H1 (cell line): ENCODE measurements around the gene OR1L8. TPM values are rescaled to one million over a fixed set of nuclear protein-coding genes. Genes with fewer than 3 reads are reported as not detected.

Experiments
- CTCF ChIA-PET: fragments of 300-600 bp; sonication (Branson Sonifier 250); formaldehyde crosslinking; loops from one replicate; lab custom pipeline; 2021; ENCODE audit not compliant: partially characterized antibody; lab: Charles Lee
- POLR2A ChIA-PET: fragments of 300-600 bp; sonication (Branson Sonifier 250); formaldehyde crosslinking; loops from one replicate; lab custom pipeline; 2021; ENCODE audit warnings: inconsistent platforms; ENCODE audit not compliant: partially characterized antibody; lab: Charles Lee
- DNase-seq, 2 experiments: peaks; one replicate each; pipeline versions ENCODE4 v3.0.0 to v3.0.0-alpha.2; 2010 to 2022; ENCODE audit warnings: low spot score in 2 of 2, low read depth in 1 of 2, mixed read lengths in 1 of 2
- FAIRE-seq: peaks from 2 replicates; lab custom pipeline; 2011; peaks lifted over from hg19 to GRCh38; lab: Jason Lieb, UNC
- H2AFZ ChIP-seq: 2 replicates; pipeline ENCODE4 v1.8.1; 2012; ENCODE audit warnings: low read length, inconsistent platforms
- H2AK5ac ChIP-seq: 2 replicates; pipeline ENCODE4 v1.6.1; 2013; ENCODE audit warnings: low read depth, low read length
- H2BK120ac ChIP-seq: replicated peaks from 2 replicates; pipeline ENCODE3; 2013; ENCODE audit warnings: low read depth, low read length, inconsistent platforms
- H2BK12ac ChIP-seq: 2 replicates; pipeline ENCODE4 v1.6.1; 2013; ENCODE audit warnings: low read depth, low read length
- H2BK15ac ChIP-seq: 2 replicates; pipeline ENCODE4 v1.6.1; 2013; ENCODE audit warnings: low read length
- H2BK20ac ChIP-seq: 2 replicates; pipeline ENCODE4 v1.6.1; 2013; ENCODE audit warnings: low read length
- H2BK5ac ChIP-seq: 2 replicates; pipeline ENCODE4 v1.6.1; 2013; ENCODE audit warnings: low read depth, low read length
- H3K14ac ChIP-seq: 2 replicates; pipeline ENCODE4 v1.6.1; 2013; ENCODE audit warnings: inconsistent platforms; ENCODE audit not compliant: insufficient read length
- H3K18ac ChIP-seq: 2 replicates; pipeline ENCODE4 v1.6.1; 2013; ENCODE audit warnings: low read length; ENCODE audit errors: extremely low read depth
- H3K23ac ChIP-seq: 2 replicates; pipeline ENCODE4 v1.6.1; 2013; ENCODE audit warnings: inconsistent platforms; ENCODE audit not compliant: insufficient read length
- H3K23me2 ChIP-seq: 2 replicates; pipeline ENCODE4 v1.6.1; 2013; ENCODE audit warnings: low read depth, low read length
- H3K27ac ChIP-seq: 2 replicates; pipeline ENCODE4 v1.6.1; 2011; ENCODE audit warnings: low read depth, low read length, inconsistent platforms
- H3K27me3 ChIP-seq, 4 experiments: replicated peaks in 1 of 4; 1 replicate in 1 of 4; 2 replicates in 3 of 4; pipeline versions ENCODE4 v1.6.1 to v1.8.1; 2011 to 2013; ENCODE audit warnings: low read length in 3 of 4, mild to moderate bottlenecking in 3 of 4, inconsistent platforms in 2 of 4, mixed read lengths in 2 of 4, moderate library complexity in 1 of 4; ENCODE audit not compliant: control insufficient read depth in 3 of 4, insufficient read depth in 3 of 4; ENCODE audit errors: extremely low read depth in 1 of 4
- H3K36me3 ChIP-seq, 4 experiments: 2 replicates each; pipeline versions ENCODE4 v1.6.1 to v1.8.1; 2011 to 2013; ENCODE audit warnings: mild to moderate bottlenecking in 4 of 4, low read length in 3 of 4, moderate library complexity in 2 of 4, control low read depth in 1 of 4, inconsistent platforms in 1 of 4; ENCODE audit not compliant: insufficient read depth in 4 of 4, control insufficient read depth in 2 of 4
- H3K4ac ChIP-seq: replicated peaks from 2 replicates; pipeline ENCODE3; 2013; ENCODE audit warnings: low read length, low read depth, mixed read lengths, inconsistent platforms; ENCODE audit not compliant: insufficient read length
- H3K4me1 ChIP-seq, 4 experiments: replicated peaks in 1 of 4; 1 replicate in 1 of 4; 2 replicates in 3 of 4; pipeline versions ENCODE4 v1.6.1 to v1.8.1; 2011 to 2013; ENCODE audit warnings: low read length in 3 of 4, inconsistent platforms in 2 of 4, mixed read lengths in 1 of 4; ENCODE audit not compliant: insufficient read depth in 4 of 4, control insufficient read depth in 3 of 4
- H3K4me2 ChIP-seq, 2 experiments: 2 replicates each; pipeline versions ENCODE4 v1.6.1 to v1.8.1; 2011 to 2013; ENCODE audit warnings: low read depth in 2 of 2, low read length in 2 of 2, control low read depth in 1 of 2, inconsistent platforms in 1 of 2, mild to moderate bottlenecking in 1 of 2; ENCODE audit not compliant: insufficient read depth in 1 of 2
- H3K4me3 ChIP-seq, 4 experiments: fragments of 200-600, 300-600 bp in 1 of 4; sonication (generic), shearing (Covaris generic), sonication (Bioruptor Twin) in 1 of 4; 2 replicates each; pipeline versions ENCODE4 v1.5.1 to v1.8.1; 2011 to 2016; ENCODE audit warnings: low read length in 4 of 4, low read depth in 3 of 4, control low read depth in 2 of 4, inconsistent platforms in 2 of 4, mild to moderate bottlenecking in 2 of 4, mixed read lengths in 1 of 4, moderate library complexity in 1 of 4; ENCODE audit not compliant: insufficient read depth in 2 of 4; ENCODE audit errors: extremely low read depth in 1 of 4
- H3K56ac ChIP-seq: replicated peaks from 2 replicates; pipeline ENCODE3; 2013; ENCODE audit warnings: low read depth, mild to moderate bottlenecking, mixed read lengths, low read length, inconsistent platforms; ENCODE audit not compliant: insufficient read length
- H3K79me1 ChIP-seq: 2 replicates; pipeline ENCODE4 v1.6.1; 2013; ENCODE audit warnings: low read depth, low read length, control low read depth
- H3K79me2 ChIP-seq, 2 experiments: 2 replicates each; pipeline versions ENCODE4 v1.6.1 to v1.8.1; 2012 to 2013; ENCODE audit warnings: low read length in 2 of 2, mild to moderate bottlenecking in 2 of 2, inconsistent platforms in 1 of 2; ENCODE audit not compliant: insufficient read depth in 2 of 2, control insufficient read depth in 1 of 2
- H3K9ac ChIP-seq, 4 experiments: replicated peaks in 1 of 4; 1 replicate in 1 of 4; 2 replicates in 3 of 4; pipeline versions ENCODE4 v1.6.1 to v1.8.1; 2011 to 2013; ENCODE audit warnings: low read depth in 3 of 4, low read length in 3 of 4, control low read depth in 2 of 4, mild to moderate bottlenecking in 2 of 4, moderate library complexity in 2 of 4, inconsistent platforms in 1 of 4; ENCODE audit errors: extremely low read depth in 1 of 4
- H3K9me3 ChIP-seq, 2 experiments: 2 replicates each; pipeline versions ENCODE4 v1.6.1 to v1.8.1; 2012 to 2013; ENCODE audit warnings: mild to moderate bottlenecking in 2 of 2, moderate library complexity in 2 of 2, control low read depth in 1 of 2, inconsistent platforms in 1 of 2, low read depth in 1 of 2, low read length in 1 of 2, mixed read lengths in 1 of 2; ENCODE audit not compliant: insufficient read depth in 2 of 2
- H4K20me1 ChIP-seq, 2 experiments: replicated peaks in 1 of 2; 2 replicates each; pipeline versions ENCODE3 to v1.8.1; 2011 to 2013; ENCODE audit warnings: inconsistent platforms in 2 of 2, low read length in 2 of 2, mild to moderate bottlenecking in 1 of 2; ENCODE audit not compliant: insufficient read depth in 2 of 2, control insufficient read depth in 1 of 2
- H4K5ac ChIP-seq: 2 replicates; pipeline ENCODE4 v1.6.1; 2013; ENCODE audit warnings: low read length, low read depth, mixed read lengths, inconsistent platforms; ENCODE audit not compliant: insufficient read length
- H4K8ac ChIP-seq: 2 replicates; pipeline ENCODE4 v1.8.0; 2013; ENCODE audit warnings: mild to moderate bottlenecking, moderate library complexity, low read length, inconsistent platforms; ENCODE audit not compliant: insufficient read depth; ENCODE audit errors: extremely low read depth
- H4K91ac ChIP-seq: replicated peaks from 2 replicates; pipeline ENCODE3; 2013; ENCODE audit warnings: low read length, mixed read lengths, inconsistent platforms; ENCODE audit not compliant: insufficient read length
- ATF2 ChIP-seq: IDR thresholded peaks from 2 replicates; pipeline ENCODE4 v1.6.1; 2012; ENCODE audit warnings: low read length, inconsistent platforms
- BCL11A ChIP-seq, 2 experiments: IDR thresholded peaks; one replicate each; pipeline ENCODE4 v1.6.1; 2011; ENCODE audit warnings: low read depth in 2 of 2, low read length in 2 of 2, mild to moderate bottlenecking in 2 of 2
- EP300 ChIP-seq, 2 experiments: IDR thresholded peaks; 1 replicate in 1 of 2; 2 replicates in 1 of 2; pipeline ENCODE4 v1.6.1; 2011 to 2012; ENCODE audit warnings: low read depth in 2 of 2, low read length in 2 of 2, mild to moderate bottlenecking in 2 of 2, borderline replicate concordance in 1 of 2, inconsistent platforms in 1 of 2, moderate library complexity in 1 of 2
- KDM5A ChIP-seq: fragments of 200-600 bp; IDR thresholded peaks from 2 replicates; pipeline ENCODE4 v1.7.1; 2012; ENCODE audit warnings: mild to moderate bottlenecking, low read length, inconsistent platforms, mixed read lengths
- SP1 ChIP-seq: IDR thresholded peaks from 2 replicates; pipeline ENCODE4 v1.6.1; 2011; ENCODE audit warnings: low read depth, low read length
- WGBS, 2 experiments: shearing (Covaris generic) in 1 of 2; methylation state at CpG; one replicate each; pipeline versions ENCODE4 v1.1.6 to v1.1.7; 2013 to 2015; ENCODE audit warnings: low lambda C conversion rate in 2 of 2, mixed read lengths in 2 of 2, inconsistent platforms in 1 of 2, low coverage in 1 of 2, missing lambda C conversion rate in 1 of 2; ENCODE audit not compliant: insufficient replicate concordance in 2 of 2, insufficient coverage in 1 of 2, insufficient read length in 1 of 2; ENCODE audit errors: extremely low coverage in 1 of 2, missing lambda C conversion rate in 1 of 2; 5-methylcytosine and 5-hydroxymethylcytosine counted together
- polyA plus RNA-seq, 7 experiments: library from polyadenylated mRNA; depleted of rRNA in 3 of 7; stranded (reverse) in 5 of 7; unstranded in 2 of 7; fragments of >200 nt in 5 of 7; fragments of 200-250 nt in 2 of 7; gene quantifications; 1 replicate in 5 of 7; 2 replicates in 1 of 7; 4 replicates in 1 of 7; pipeline versions ENCODE4 v1.2.1 to v1.2.3, GENCODE V29; 2011 to 2013; ENCODE audit warnings: missing spikeins in 2 of 7, mixed read lengths in 2 of 7
- total RNA-seq: library from RNA; stranded (reverse); fragmentation: NEBNext Ultra II Directional; extraction: Animal tissue kit (Norgen Biotek cat#: 25700); gene quantifications from 2 replicates; pipeline ENCODE4 v1.2.1, GENCODE V29; 2021

Gene OR1L8
- total and polyA plus RNA-seq, 2 of the 8 experiments (the other 6 are each of a cell fraction or from before 2014, with no cell fraction given), result not detected

GRCh38 chr9:122562134-122562760 lies 20.9 kb downstream of the OR1L8 start:
- no peaks in the 10 kb centered on the region for H3K36me3 ChIP-seq
- WGBS, 2 experiments, result 76% methylated on average over 9 of the region's 9 CpGs; no CpG with 5 or more reads in 1 of the 2 experiments
- ChIA-PET CTCF (no interaction called here), POLR2A (no interaction called here)
- no peak overlapping the region for H3K18ac ChIP-seq
- H2BK20ac ChIP-seq, result no peak overlapping the region
- H3K23me2 ChIP-seq, result no peaks in the 10 kb centered on the region
- H4K5ac ChIP-seq, result no peak overlapping the region
- no peak overlapping the region for H3K56ac ChIP-seq
- H3K23ac ChIP-seq, result no peak overlapping the region
- no peak overlapping the region for H3K9ac ChIP-seq
- TF ChIP-seq ATF2, result no peak
- no peak for TF ChIP-seq EP300 (IDR thresholded peaks at IDR 0.05; ENCODE audit: borderline replicate concordance in 1 of 2, low read depth in 2 of 2, low read length in 2 of 2)
- no peak for TF ChIP-seq KDM5A
- no peak for TF ChIP-seq SP1
- TF ChIP-seq BCL11A (IDR thresholded peaks at IDR 0.05; ENCODE audit: low read depth in 2 of 2, low read length in 2 of 2), result no peak
- H3K4me2 ChIP-seq, result no peak overlapping the region
- no peaks in the 10 kb centered on the region for H3K79me1 ChIP-seq
- H4K8ac ChIP-seq, result no peak overlapping the region
- no peak overlapping the region for H2BK120ac ChIP-seq
- FAIRE-seq, result no peak
- H4K20me1 ChIP-seq, result no peaks in the 10 kb centered on the region
- H2BK12ac ChIP-seq, result no peak overlapping the region
- H2AFZ ChIP-seq, result no peak overlapping the region
- no peak overlapping the region for H2AK5ac ChIP-seq
- no peak overlapping the region for H3K4ac ChIP-seq
- H3K4me3 ChIP-seq, result no peak overlapping the region
- no peak for DNase-seq
- no peaks in the 10 kb centered on the region for H3K79me2 ChIP-seq
- H4K91ac ChIP-seq, result no peak overlapping the region
- H3K14ac ChIP-seq, result no peak overlapping the region
- H3K27me3 ChIP-seq, result no peaks in the 10 kb centered on the region
- H2BK5ac ChIP-seq, result no peak overlapping the region
- peaks cover 49 to 50% of the 10 kb centered on the region in 2 experiments for H3K9me3 ChIP-seq
- H3K27ac ChIP-seq, result no peak overlapping the region
- no peaks in the 10 kb centered on the region for H3K4me1 ChIP-seq
- no peak overlapping the region for H2BK15ac ChIP-seq
